ENCODE data around the gene CCDC141.
A peak's percentile ranks its signal among the peaks of the same experiment; 100 is the strongest.

CCDC141 gene

GRCh38 chr2:178825183-178825582 is 224.8 kb downstream of the CCDC141 start:
- H3K4me3 ChIP-seq = no peak overlapping the region
- H3K9ac ChIP-seq = no peak overlapping the region
- no peaks in the 10 kb centered on the region for H3K9me3 ChIP-seq
- no peaks in the 10 kb centered on the region for H3K36me3 ChIP-seq
- peaks cover 26% of the 10 kb centered on the region for H3K4me1 ChIP-seq
- H4K20me1 ChIP-seq = no peaks in the 10 kb centered on the region
- H3K4me2 ChIP-seq = no peak overlapping the region
- TF ChIP-seq Cebpa-rat (IDR thresholded peaks at IDR 0.05) = no peak
- H3K27me3 ChIP-seq = no peaks in the 10 kb centered on the region
- no peak overlapping the region for H3K27ac ChIP-seq

GRCh38 chr2:178824181-178824580 is 225.8 kb downstream of the CCDC141 start:
- Histone ChIP-seq H3K4me2 (no peak overlapping the region), H4K20me1 (no peaks in the 10 kb centered on the region), H3K27ac (no peak overlapping the region), H3K36me3 (no peaks in the 10 kb centered on the region), H3K27me3 (no peaks in the 10 kb centered on the region), H3K4me1 (peaks cover 25% of the 10 kb centered on the region), H3K9ac (no peak overlapping the region), H3K4me3 (no peak overlapping the region), H3K9me3 (no peaks in the 10 kb centered on the region)
- TF ChIP-seq Cebpa-rat (IDR thresholded peaks at IDR 0.05) = no peak

GRCh38 chr2:178819992-178820391 is 229.9 kb downstream of the CCDC141 start:
- Histone ChIP-seq H3K4me1 (peaks cover 16% of the 10 kb centered on the region), H3K9ac (no peak overlapping the region), H3K27ac (peak overlapping the region; percentile 32), H4K20me1 (no peaks in the 10 kb centered on the region), H3K27me3 (no peaks in the 10 kb centered on the region), H3K36me3 (no peaks in the 10 kb centered on the region), H3K9me3 (no peaks in the 10 kb centered on the region), H3K4me3 (no peak overlapping the region), H3K4me2 (peak overlapping the region; percentile 41)
- no peak for TF ChIP-seq Cebpa-rat (IDR thresholded peaks at IDR 0.05)

GRCh38 chr2:178819147-178819875 is 230.6 kb downstream of the CCDC141 start:
- TF ChIP-seq Cebpa-rat (IDR thresholded peaks at IDR 0.05) = no peak
- H3K27me3 ChIP-seq = no peaks in the 10 kb centered on the region

GRCh38 chr2:178811901-178812300 is 238.0 kb downstream of the CCDC141 start:
- H3K36me3 ChIP-seq = no peaks in the 10 kb centered on the region
- H3K9me3 ChIP-seq = no peaks in the 10 kb centered on the region
- no peak overlapping the region for H3K9ac ChIP-seq

More at GRCh38 chr2:178819147-178819875, 230.6 kb downstream of the CCDC141 start:
- no peak overlapping the region for H3K27ac ChIP-seq
- no peak overlapping the region for H3K4me3 ChIP-seq
- H3K9ac ChIP-seq = no peak overlapping the region
- H4K20me1 ChIP-seq = no peaks in the 10 kb centered on the region
- H3K4me2 ChIP-seq = peak overlapping the region; percentile 41; the same call in 1 of the 2 replicates
- H3K4me1 ChIP-seq = peaks cover 16% of the 10 kb centered on the region
- H3K9me3 ChIP-seq = no peaks in the 10 kb centered on the region
- no peaks in the 10 kb centered on the region for H3K36me3 ChIP-seq

GRCh38 chr2:178811045-178811444 is 238.9 kb downstream of the CCDC141 start:
- Histone ChIP-seq H3K4me1 (no peaks in the 10 kb centered on the region), H3K36me3 (no peaks in the 10 kb centered on the region), H3K9me3 (no peaks in the 10 kb centered on the region), H3K9ac (no peak overlapping the region), H4K20me1 (no peaks in the 10 kb centered on the region), H3K4me2 (no peak overlapping the region), H3K27me3 (no peaks in the 10 kb centered on the region), H3K4me3 (no peak overlapping the region), H3K27ac (no peak overlapping the region)
- no peak for TF ChIP-seq Cebpa-rat (IDR thresholded peaks at IDR 0.05)

More at GRCh38 chr2:178811901-178812300, 238.0 kb downstream of the CCDC141 start:
- Histone ChIP-seq H3K4me2 (no peak overlapping the region), H3K4me3 (no peak overlapping the region), H4K20me1 (no peaks in the 10 kb centered on the region), H3K27me3 (no peaks in the 10 kb centered on the region), H3K4me1 (no peaks in the 10 kb centered on the region), H3K27ac (no peak overlapping the region)
- no peak for TF ChIP-seq Cebpa-rat (IDR thresholded peaks at IDR 0.05)

- no peak overlapping the region for H3K4me2 ChIP-seq
- no peak overlapping the region for H3K27ac ChIP-seq
- no peaks in the 10 kb centered on the region for H3K36me3 ChIP-seq
- no peak for TF ChIP-seq Cebpa-rat (IDR thresholded peaks at IDR 0.05)
- H3K4me3 ChIP-seq = no peak overlapping the region
- no peaks in the 10 kb centered on the region for H4K20me1 ChIP-seq
- H3K27me3 ChIP-seq = no peaks in the 10 kb centered on the region
- no peaks in the 10 kb centered on the region for H3K4me1 ChIP-seq
- H3K9ac ChIP-seq = no peak overlapping the region
- no peaks in the 10 kb centered on the region for H3K9me3 ChIP-seq
Observed at GRCh38 chr2:178810422-178810821, 239.5 kb downstream of the CCDC141 start.

GRCh38 chr2:178807227-178808008 is 242.5 kb downstream of the CCDC141 start, which contains the start of gene TTN:
TTN (minus strand) TSS chr2:178807423; CDS start chr2:178804642, 2,781 bp downstream.
- Histone ChIP-seq H3K9ac (no peak within 1 kb of the TSS), H3K4me3 (no peak within 1 kb of the TSS), H3K27ac (no peak within 1 kb of the TSS), H3K9me3 (no peaks in the 10 kb centered on the region), H3K27me3 (no peaks in the 10 kb centered on the region), H4K20me1 (no peaks in the 10 kb centered on the region), H3K4me2 (no peak within 1 kb of the TSS), H3K36me3 (no peaks in the 10 kb centered on the region), H3K4me1 (no peaks in the 10 kb centered on the region)
- no peak for TF ChIP-seq Cebpa-rat (IDR thresholded peaks at IDR 0.05)

- Histone ChIP-seq H3K27me3 (no peaks in the 10 kb centered on the region), H3K27ac (no peak overlapping the region), H3K9me3 (no peaks in the 10 kb centered on the region), H4K20me1 (no peaks in the 10 kb centered on the region), H3K4me2 (no peak overlapping the region), H3K36me3 (no peaks in the 10 kb centered on the region), H3K9ac (no peak overlapping the region), H3K4me3 (no peak overlapping the region), H3K4me1 (no peaks in the 10 kb centered on the region)
- TF ChIP-seq Cebpa-rat (IDR thresholded peaks at IDR 0.05) = no peak
Observed at GRCh38 chr2:178806543-178806942, 243.4 kb downstream of the CCDC141 start.

- Histone ChIP-seq H3K27ac (no peak overlapping the region), H3K4me3 (no peak overlapping the region)
- TF ChIP-seq Cebpa-rat (IDR thresholded peaks at IDR 0.05) = no peak
Observed at GRCh38 chr2:178805457-178805856, 244.5 kb downstream of the CCDC141 start.

More at GRCh38 chr2:178805457-178805856, 244.5 kb downstream of the CCDC141 start:
- Histone ChIP-seq H3K27me3 (no peaks in the 10 kb centered on the region), H3K9ac (no peak overlapping the region), H4K20me1 (no peaks in the 10 kb centered on the region), H3K36me3 (no peaks in the 10 kb centered on the region), H3K9me3 (no peaks in the 10 kb centered on the region), H3K4me2 (no peak overlapping the region), H3K4me1 (no peaks in the 10 kb centered on the region)

Data from BLaER1 (cell line).